Right lobe of liver (tissue), 4 donors: ENCODE results near the gene FBXW10B.
"Not testable (repeated sequence)": the region's sequence is repeated elsewhere in the genome, so short reads cannot be mapped to it uniquely, and the experiment has no call there.

Experiments
- CTCF ChIP-seq, 4 donors: fragments of 200-600 bp in 3 of 4; fragments of 450-650 bp in 1 of 4; IDR thresholded peaks; one replicate each; pipeline versions ENCODE4 v1.5.1 to v1.8.0; 2016 to 2022; ENCODE audit warnings: antibody characterized with exemption in 4 of 4, mild to moderate bottlenecking in 2 of 4
- POLR2A ChIP-seq: fragments of 450-650 bp; IDR thresholded peaks from one replicate; pipeline ENCODE4 v1.6.1; 2017; ENCODE audit warnings: antibody characterized with exemption, mild to moderate bottlenecking
- donor health status: DM: no; HTN: no; CAD: no.
- donor health status: DM: no; HTN: no; CAD: no.
- donor health status: DM: no; HTN: yes; CAD: no.

GRCh38 chr17:15589544-15590536 lies 29.7 kb downstream of the FBXW10B start:
- not testable (repeated sequence) for TF ChIP-seq POLR2A; CTCF (IDR thresholded peaks at IDR 0.05)
